GM23338 (cell line): ENCODE results near the gene CPT1C.
A peak's percentile ranks its signal among the peaks of the same experiment; 100 is the strongest.

Source experiments
- CREB1 ChIP-seq: fragments of 250-450 bp; sonication (Bioruptor Pico); IDR thresholded peaks from 2 replicates; pipeline ENCODE4 v1.5.0; 2020; ENCODE audit warnings: low read depth, mild to moderate bottlenecking, moderate library complexity
- CTCF ChIP-seq, 2 experiments: fragments of 200-600 bp in 1 of 2; sonication (generic) in 1 of 2; conservative IDR thresholded peaks; 2 replicates each; pipeline versions ENCODE4 v1.5.1 to v1.6.1; 2016 to 2017; ENCODE audit warnings: antibody characterized with exemption in 2 of 2, low read depth in 2 of 2, mild to moderate bottlenecking in 2 of 2, moderate library complexity in 1 of 2
- ETS1 ChIP-seq: IDR thresholded peaks from 2 replicates; pipeline ENCODE4 v1.6.1; 2016; ENCODE audit warnings: antibody characterized with exemption
- EZH2 ChIP-seq: fragments of 200-600 bp; sonication (generic); IDR thresholded peaks from one replicate; pipeline ENCODE4 v1.8.0; 2017; ENCODE audit warnings: antibody characterized with exemption, mild to moderate bottlenecking, low read depth; ENCODE audit not compliant: unreplicated experiment
- EZH2phosphoT487 ChIP-seq: fragments of 200-600 bp; sonication (generic); IDR thresholded peaks from one replicate; pipeline ENCODE4 v1.8.1; 2018; ENCODE audit warnings: antibody characterized with exemption; ENCODE audit not compliant: unreplicated experiment
- JUNB ChIP-seq: IDR thresholded peaks from one replicate; pipeline ENCODE4 v1.6.1; 2016; ENCODE audit warnings: antibody characterized with exemption; ENCODE audit not compliant: unreplicated experiment
- NANOG ChIP-seq: IDR thresholded peaks from 2 replicates; pipeline ENCODE4 v1.6.1; 2016; ENCODE audit warnings: antibody characterized with exemption, borderline replicate concordance
- POLR2AphosphoS5 ChIP-seq: IDR thresholded peaks from 2 replicates; pipeline ENCODE4 v1.6.1; 2016; ENCODE audit warnings: antibody characterized with exemption, low read depth
- REST ChIP-seq: IDR thresholded peaks from one replicate; pipeline ENCODE4 v1.6.1; 2018; ENCODE audit warnings: antibody characterized with exemption; ENCODE audit not compliant: unreplicated experiment
- STAT1 ChIP-seq: IDR thresholded peaks from one replicate; pipeline ENCODE4 v1.6.1; 2016; ENCODE audit warnings: antibody characterized with exemption; ENCODE audit not compliant: unreplicated experiment
- ZNF114 ChIP-seq: fragments of 250-450 bp; sonication (Bioruptor Pico); IDR thresholded peaks from 2 replicates; pipeline ENCODE4 v1.5.0; 2020; ENCODE audit warnings: mild to moderate bottlenecking, moderate library complexity
- ZNF331 ChIP-seq: fragments of 250-450 bp; sonication (Bioruptor Pico); IDR thresholded peaks from 2 replicates; pipeline ENCODE4 v1.5.0; 2020; ENCODE audit warnings: low read depth, mild to moderate bottlenecking, moderate library complexity
- ZNF462 ChIP-seq: fragments of 250-450 bp; sonication (Bioruptor Pico); IDR thresholded peaks from 2 replicates; pipeline ENCODE4 v1.5.0; 2020; ENCODE audit warnings: mild to moderate bottlenecking, moderate library complexity

- TF ChIP-seq REST (no peak), CTCF (conservative IDR thresholded peaks at IDR 0.05; ENCODE audit: low read depth in 2 of 2) (peak; percentile 92 to 97), EZH2phosphoT487 (no peak), EZH2 (no peak), ETS1 (no peak), POLR2AphosphoS5 (no peak; the same call in 1 of the 2 replicates), JUNB (no peak), NANOG (no peak), CREB1 (CRISPR knock-in tag) (peak; percentile 33; the same call in 1 of the 2 replicates), ZNF114 (no peak), ZNF331 (CRISPR knock-in tag) (no peak), STAT1 (no peak), ZNF462 (CRISPR knock-in tag) (no peak)
Observed at GRCh38 chr19:49680421-49681351, 10.2 kb upstream of the CPT1C start.
